HS-5 (cell line): Measurements from ENCODE around the gene PEX16.
A peak's percentile ranks its signal among the peaks of the same experiment; 100 is the strongest.
"Not testable (repeated sequence)": the region's sequence is repeated elsewhere in the genome, so short reads cannot be mapped to it uniquely, and the experiment has no call there.

Source experiments
- DNase-seq: peaks from one replicate; pipeline ENCODE4 v3.0.0-alpha.2; 2012; ENCODE audit warnings: low read depth

PEX16 gene

GRCh38 chr11:45918331-45918941 lies 759 bp upstream of the PEX16 start:
- DNase-seq: peak; percentile 22

GRCh38 chr11:45917286-45917622 lies 423 bp downstream of the PEX16 start:
- DNase-seq: no peak

DNA sequence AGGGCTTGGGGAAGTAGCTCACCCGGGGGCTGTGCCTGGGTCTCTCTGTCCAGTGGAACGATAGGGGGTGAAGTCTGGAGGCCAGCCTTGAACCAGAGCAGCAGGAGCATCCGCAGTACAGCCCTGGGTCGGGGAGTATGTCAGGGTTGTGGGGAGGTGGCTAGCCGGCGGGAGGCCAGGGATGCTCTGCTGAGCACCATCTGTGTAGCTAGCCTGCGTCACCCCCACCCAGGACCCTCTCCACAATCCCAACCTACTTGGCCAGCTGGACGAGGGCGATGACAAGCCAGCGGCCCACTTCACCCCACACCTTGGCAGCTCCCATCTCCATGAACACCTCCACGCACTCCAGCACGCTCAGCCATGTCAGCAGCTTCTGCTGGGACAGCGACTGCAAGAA lies 2.2 kb downstream of the PEX16 start:
- DNase-seq: no peak

- no peak for DNase-seq
These were observed 3.6 kb downstream of the PEX16 start for GRCh38 chr11:45913942-45914635.

GRCh38 chr11:45913514-45913913 lies 4.2 kb downstream of the PEX16 start:
- no peak for DNase-seq

GRCh38 chr11:45910623-45911022 lies 7.1 kb downstream of the PEX16 start:
- no peak for DNase-seq

DNA sequence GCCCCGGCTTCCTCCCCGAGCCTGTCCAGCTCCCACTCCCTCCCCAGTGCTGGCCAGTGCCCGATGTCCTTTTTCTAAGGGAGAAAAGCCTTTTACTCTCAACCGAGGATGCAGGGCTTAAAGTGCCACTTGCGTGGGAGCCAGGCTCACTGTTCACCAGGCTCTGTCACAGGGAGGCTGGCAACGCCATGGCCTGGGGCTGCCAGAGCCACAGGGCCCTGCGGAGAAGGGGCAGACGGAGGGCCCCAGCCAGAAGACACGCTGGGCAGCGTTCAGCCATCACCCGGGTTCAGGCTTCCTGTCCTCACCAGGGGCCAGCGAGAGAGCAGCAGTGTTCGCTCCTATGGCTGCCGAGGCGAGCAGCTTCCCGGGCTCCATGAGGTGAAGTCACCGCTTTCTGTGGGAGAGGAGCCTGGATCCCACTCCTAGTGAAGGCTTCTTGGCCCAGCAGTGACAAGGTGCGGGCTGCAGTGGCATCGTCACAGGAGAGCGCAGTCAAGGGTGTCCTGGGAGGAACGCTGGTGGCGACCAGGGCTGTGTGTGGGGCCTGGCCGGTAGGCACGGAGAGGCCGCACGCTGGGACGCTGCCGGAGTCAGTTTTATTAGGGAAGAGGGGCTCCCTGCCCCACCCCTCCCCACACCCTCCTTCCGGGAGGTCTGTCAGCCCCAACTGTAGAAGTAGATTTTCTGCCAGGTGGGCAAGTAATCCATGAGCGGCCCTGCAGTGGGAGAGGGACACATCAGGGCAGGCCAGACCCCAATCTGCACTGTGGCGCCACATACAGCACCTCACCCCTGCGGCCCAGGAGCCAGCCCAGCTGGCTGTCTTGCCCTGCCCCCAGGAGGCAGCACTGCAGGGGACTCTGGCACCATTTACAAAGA lies 7.8 kb downstream of the PEX16 start:
- DNase-seq: no peak

GRCh38 chr11:45907911-45908370 lies 9.7 kb downstream of the PEX16 start:
- no peak for DNase-seq

- no peak for DNase-seq
These were observed 10.6 kb downstream of the PEX16 start, which contains the start of gene FREY1 for GRCh38 chr11:45906965-45907611. FREY1 (minus strand) TSS chr11:45907271; CDS start chr11:45907245, 26 bp downstream.

GRCh38 chr11:45906096-45906682 lies 11.5 kb downstream of the PEX16 start:
- DNase-seq: no peak

GRCh38 chr11:45905576-45905975 lies 12.1 kb downstream of the PEX16 start:
- not testable (repeated sequence) for DNase-seq

GRCh38 chr11:45905095-45905494 lies 12.6 kb downstream of the PEX16 start:
- no peak for DNase-seq

GRCh38 chr11:45904309-45904915 lies 13.3 kb downstream of the PEX16 start:
- no peak for DNase-seq

DNA sequence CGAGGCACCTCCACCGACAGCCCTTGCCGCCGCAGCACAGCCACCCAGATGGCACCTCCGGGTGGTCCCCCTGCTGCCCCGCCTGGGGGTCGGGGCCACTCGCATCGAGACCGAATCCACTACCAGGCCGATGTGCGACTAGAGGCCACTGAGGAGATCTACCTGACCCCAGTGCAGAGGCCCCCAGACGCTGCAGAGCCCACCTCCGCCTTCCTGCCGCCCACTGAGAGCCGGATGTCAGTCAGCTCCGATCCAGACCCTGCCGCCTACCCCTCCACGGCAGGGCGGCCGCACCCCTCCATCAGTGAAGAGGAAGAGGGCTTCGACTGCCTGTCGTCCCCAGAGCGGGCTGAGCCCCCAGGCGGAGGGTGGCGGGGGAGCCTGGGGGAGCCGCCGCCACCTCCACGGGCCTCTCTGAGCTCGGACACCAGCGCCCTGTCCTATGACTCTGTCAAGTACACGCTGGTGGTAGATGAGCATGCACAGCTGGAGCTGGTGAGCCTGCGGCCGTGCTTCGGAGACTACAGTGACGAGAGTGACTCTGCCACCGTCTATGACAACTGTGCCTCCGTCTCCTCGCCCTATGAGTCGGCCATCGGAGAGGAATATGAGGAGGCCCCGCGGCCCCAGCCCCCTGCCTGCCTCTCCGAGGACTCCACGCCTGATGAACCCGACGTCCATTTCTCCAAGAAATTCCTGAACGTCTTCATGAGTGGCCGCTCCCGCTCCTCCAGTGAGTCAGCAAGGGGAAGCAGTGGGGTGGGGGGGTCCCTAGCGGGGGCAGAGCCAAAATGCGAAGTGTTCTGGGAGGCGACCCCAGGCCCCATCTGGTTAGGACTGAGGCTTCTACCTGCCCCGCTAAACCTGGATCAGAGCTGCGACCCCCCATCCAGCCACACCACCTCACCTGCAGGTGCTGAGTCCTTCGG lies 15.0 kb downstream of the PEX16 start:
- no peak for DNase-seq

GRCh38 chr11:45901626-45902025 lies 16.1 kb downstream of the PEX16 start:
- no peak for DNase-seq

- DNase-seq: no peak
These were observed 16.6 kb downstream of the PEX16 start for GRCh38 chr11:45900916-45901617.

GRCh38 chr11:45900175-45900800 lies 17.4 kb downstream of the PEX16 start:
- DNase-seq: not testable (repeated sequence)

GRCh38 chr11:45899448-45900174 lies 18.1 kb downstream of the PEX16 start:
- peak; percentile 71 for DNase-seq

- DNase-seq: no peak
These were observed 18.6 kb downstream of the PEX16 start for GRCh38 chr11:45899086-45899447.
